BE2C (cell line): ENCODE data around the gene NACC1.

Experiments
- DNase-seq: peaks from one replicate; pipeline ENCODE4 v3.0.0-alpha.2; 2020
- H3K27me3 ChIP-seq: fragments of 250-450 bp; sonication (Bioruptor Pico); 2 replicates; pipeline ENCODE4 v1.5.1; 2020; ENCODE audit warnings: mild to moderate bottlenecking
- H3K36me3 ChIP-seq: fragments of 250-450 bp; sonication (Bioruptor Pico); 2 replicates; pipeline ENCODE4 v1.5.1; 2020; ENCODE audit warnings: mild to moderate bottlenecking
- H3K4me1 ChIP-seq: fragments of 250-450 bp; sonication (Bioruptor Pico); 2 replicates; pipeline ENCODE4 v1.5.1; 2020
- H3K4me3 ChIP-seq: 2 replicates; pipeline ENCODE4 v1.5.1; 2011; ENCODE audit warnings: low read depth, low read length
- H3K9me3 ChIP-seq: fragments of 250-450 bp; sonication (Bioruptor Pico); 2 replicates; pipeline ENCODE4 v1.5.1; 2020
- TF ChIP-seq, protein P1 (sequence below): IDR thresholded peaks from 2 replicates; pipeline ENCODE4 v1.5.1; 2012; ENCODE audit warnings: mild to moderate bottlenecking, low read depth, low read length

Gene NACC1

DNA sequence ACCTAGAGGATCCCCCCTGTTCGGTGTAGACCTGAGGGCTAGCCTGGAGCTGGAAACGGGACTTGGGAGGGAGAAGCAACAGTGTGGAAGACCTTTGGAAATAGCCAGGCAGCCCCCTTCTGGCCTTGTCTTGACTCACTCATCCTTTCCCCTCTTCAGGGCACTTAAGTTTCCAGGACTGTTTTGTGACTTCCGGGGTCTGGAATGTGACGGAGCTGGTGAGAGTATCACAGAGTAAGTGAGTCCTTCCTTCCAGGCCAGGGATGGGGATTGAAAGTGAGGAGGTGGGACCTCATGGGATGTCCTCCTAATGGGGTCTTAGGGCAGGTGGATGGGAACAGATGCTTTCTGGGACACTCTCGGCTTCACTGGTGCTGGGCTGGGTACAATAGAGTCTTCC, 44.8 kb upstream of the NACC1 start:
- Histone ChIP-seq H3K36me3 (peaks cover 3% of the 10 kb centered on the region; the same call in 1 of the 2 replicates), H3K9me3 (no peaks in the 10 kb centered on the region), H3K4me1 (peaks cover 24% of the 10 kb centered on the region), H3K4me3 (no peak overlapping the region), H3K27me3 (no peaks in the 10 kb centered on the region)
- TF ChIP-seq, protein P1, sequence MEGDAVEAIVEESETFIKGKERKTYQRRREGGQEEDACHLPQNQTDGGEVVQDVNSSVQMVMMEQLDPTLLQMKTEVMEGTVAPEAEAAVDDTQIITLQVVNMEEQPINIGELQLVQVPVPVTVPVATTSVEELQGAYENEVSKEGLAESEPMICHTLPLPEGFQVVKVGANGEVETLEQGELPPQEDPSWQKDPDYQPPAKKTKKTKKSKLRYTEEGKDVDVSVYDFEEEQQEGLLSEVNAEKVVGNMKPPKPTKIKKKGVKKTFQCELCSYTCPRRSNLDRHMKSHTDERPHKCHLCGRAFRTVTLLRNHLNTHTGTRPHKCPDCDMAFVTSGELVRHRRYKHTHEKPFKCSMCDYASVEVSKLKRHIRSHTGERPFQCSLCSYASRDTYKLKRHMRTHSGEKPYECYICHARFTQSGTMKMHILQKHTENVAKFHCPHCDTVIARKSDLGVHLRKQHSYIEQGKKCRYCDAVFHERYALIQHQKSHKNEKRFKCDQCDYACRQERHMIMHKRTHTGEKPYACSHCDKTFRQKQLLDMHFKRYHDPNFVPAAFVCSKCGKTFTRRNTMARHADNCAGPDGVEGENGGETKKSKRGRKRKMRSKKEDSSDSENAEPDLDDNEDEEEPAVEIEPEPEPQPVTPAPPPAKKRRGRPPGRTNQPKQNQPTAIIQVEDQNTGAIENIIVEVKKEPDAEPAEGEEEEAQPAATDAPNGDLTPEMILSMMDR, result no peak
- no peak for DNase-seq

DNA sequence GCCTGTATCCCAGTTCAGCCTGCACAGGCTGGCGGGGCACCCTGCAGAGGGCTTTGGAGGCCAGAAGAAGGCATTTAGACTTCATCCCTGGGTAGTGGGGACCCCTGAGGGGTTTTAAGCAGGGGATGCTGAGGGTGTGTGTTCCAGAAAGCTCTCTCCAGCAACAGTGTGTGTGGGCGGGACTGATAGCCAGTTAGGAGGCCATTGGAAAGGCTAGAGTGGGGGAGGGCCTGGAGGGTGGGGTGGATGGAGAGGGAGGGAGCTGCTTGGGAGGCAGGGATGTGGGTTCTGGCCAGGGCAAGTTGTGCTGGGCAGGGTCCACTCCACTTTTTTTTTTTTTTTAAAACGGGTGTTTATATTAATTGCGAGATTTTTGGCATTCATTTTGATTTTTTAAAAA, 43.7 kb upstream of the NACC1 start:
- no peak for DNase-seq
- TF ChIP-seq, protein P1, result no peak
- H3K27me3 ChIP-seq, result no peaks in the 10 kb centered on the region
- no peaks in the 10 kb centered on the region for H3K9me3 ChIP-seq
- H3K4me1 ChIP-seq, result peaks cover 32% of the 10 kb centered on the region
- H3K4me3 ChIP-seq, result no peak overlapping the region
- H3K36me3 ChIP-seq, result peaks cover 3% of the 10 kb centered on the region; the same call in 1 of the 2 replicates

DNA sequence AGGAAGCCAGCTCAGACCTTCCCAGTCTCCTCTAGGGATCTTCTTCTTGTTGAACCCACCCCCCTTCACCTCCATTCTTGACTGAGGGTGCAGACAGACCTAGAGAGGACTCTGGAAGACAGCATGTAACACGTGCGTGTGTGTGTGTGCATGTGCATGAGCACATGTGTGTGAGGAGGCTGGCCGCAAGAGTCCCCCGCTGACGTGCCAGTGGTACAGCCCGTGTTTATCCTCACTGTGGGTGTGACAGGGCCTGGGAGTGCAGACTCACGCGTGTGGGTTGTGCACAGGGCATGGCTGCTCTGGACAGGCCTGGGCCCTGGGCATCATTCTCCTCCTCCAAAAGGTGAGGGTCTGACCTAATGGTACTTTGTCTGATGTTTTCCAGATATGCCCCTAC, 41.7 kb upstream of the NACC1 start:
- TF ChIP-seq, protein P1, result no peak
- DNase-seq, result no peak
- Histone ChIP-seq H3K27me3 (no peaks in the 10 kb centered on the region), H3K9me3 (no peaks in the 10 kb centered on the region), H3K36me3 (peaks cover 3% of the 10 kb centered on the region; the same call in 1 of the 2 replicates), H3K4me3 (no peak overlapping the region), H3K4me1 (peaks cover 33% of the 10 kb centered on the region)

DNA sequence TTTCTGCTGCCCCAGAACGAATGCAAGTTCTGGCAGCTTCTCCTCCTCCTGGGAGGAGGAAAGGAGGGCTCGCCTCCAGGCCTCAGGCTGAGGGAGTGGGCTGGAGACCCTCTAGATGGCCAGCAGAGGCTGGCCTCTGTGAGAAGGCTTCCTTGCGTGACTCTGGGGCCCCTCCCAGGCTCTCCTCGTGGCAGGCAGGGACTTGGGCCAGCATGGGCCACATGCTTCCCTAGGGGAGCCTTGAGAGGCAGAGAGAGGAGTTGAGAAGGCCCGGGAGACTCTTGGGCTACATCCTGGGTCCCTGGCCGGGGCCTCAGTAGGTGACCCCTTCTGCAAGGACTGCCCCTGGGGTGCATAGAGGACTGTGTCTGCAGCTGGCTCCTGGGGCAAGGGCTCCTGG, 41.3 kb upstream of the NACC1 start:
- Histone ChIP-seq H3K36me3 (peaks cover 3% of the 10 kb centered on the region; the same call in 1 of the 2 replicates), H3K4me1 (peaks cover 36% of the 10 kb centered on the region), H3K27me3 (no peaks in the 10 kb centered on the region), H3K4me3 (no peak overlapping the region), H3K9me3 (no peaks in the 10 kb centered on the region)
- TF ChIP-seq, protein P1, result no peak
- no peak for DNase-seq

DNA sequence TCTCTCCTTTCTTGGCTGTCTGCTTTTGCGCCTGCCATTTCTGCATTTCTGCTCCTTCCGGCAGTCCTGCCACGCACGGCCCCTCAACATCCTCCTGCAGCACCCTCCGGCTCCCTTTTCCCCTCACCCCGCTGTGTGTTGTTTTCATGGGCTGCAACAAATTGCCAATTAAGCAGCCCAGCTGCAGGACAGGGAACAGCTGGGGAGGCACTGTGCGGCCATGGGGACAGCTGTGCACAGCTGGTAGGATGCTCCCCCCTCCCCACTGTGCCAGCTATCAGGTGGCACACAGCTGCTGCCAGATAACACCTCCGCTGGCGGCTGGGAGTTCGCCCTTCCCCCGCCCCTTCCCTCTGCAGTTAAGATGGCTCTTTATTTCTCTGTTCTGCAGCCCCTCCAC, 40.8 kb upstream of the NACC1 start:
- H3K4me3 ChIP-seq, result no peak overlapping the region
- peaks cover 3% of the 10 kb centered on the region; the same call in 1 of the 2 replicates for H3K36me3 ChIP-seq
- H3K9me3 ChIP-seq, result no peaks in the 10 kb centered on the region
- DNase-seq, result no peak
- TF ChIP-seq, protein P1, result no peak
- H3K4me1 ChIP-seq, result peaks cover 40% of the 10 kb centered on the region
- H3K27me3 ChIP-seq, result no peaks in the 10 kb centered on the region

DNA sequence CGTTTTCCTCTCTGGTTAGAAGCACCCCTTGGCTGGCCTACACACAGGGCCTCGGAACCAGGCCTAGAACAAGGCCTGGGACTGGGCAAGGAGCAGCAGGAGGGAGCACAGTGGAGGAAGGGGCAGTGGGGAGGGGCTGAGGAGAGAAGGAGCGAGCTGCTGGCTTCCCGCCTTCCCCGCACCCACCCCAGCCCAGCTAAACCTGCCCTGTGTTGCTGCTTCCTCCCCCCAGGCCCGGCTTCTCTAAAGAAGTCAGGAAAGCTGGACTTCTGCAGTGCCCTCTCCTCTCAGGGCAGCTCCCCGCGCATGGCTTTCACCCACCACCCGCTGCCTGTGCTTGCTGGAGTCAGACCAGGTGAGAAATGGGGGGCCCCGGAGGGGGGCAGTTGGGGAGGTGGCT, 39.7 kb upstream of the NACC1 start:
- no peak overlapping the region for H3K4me3 ChIP-seq
- peaks cover 3% of the 10 kb centered on the region; the same call in 1 of the 2 replicates for H3K36me3 ChIP-seq
- peaks cover 49% of the 10 kb centered on the region for H3K4me1 ChIP-seq
- H3K9me3 ChIP-seq, result no peaks in the 10 kb centered on the region
- DNase-seq, result no peak
- TF ChIP-seq, protein P1, result no peak
- no peaks in the 10 kb centered on the region for H3K27me3 ChIP-seq
